CD4-positive, alpha-beta T cell treated with Interleukin-1 beta for 1 hour (primary cell): ENCODE results near the gene CLCF1.

Experiments
- DNase-seq, 2 donors: peaks; one replicate each; pipeline ENCODE4 v3.0.0-alpha.2; 2020 to 2022

Gene CLCF1

DNA sequence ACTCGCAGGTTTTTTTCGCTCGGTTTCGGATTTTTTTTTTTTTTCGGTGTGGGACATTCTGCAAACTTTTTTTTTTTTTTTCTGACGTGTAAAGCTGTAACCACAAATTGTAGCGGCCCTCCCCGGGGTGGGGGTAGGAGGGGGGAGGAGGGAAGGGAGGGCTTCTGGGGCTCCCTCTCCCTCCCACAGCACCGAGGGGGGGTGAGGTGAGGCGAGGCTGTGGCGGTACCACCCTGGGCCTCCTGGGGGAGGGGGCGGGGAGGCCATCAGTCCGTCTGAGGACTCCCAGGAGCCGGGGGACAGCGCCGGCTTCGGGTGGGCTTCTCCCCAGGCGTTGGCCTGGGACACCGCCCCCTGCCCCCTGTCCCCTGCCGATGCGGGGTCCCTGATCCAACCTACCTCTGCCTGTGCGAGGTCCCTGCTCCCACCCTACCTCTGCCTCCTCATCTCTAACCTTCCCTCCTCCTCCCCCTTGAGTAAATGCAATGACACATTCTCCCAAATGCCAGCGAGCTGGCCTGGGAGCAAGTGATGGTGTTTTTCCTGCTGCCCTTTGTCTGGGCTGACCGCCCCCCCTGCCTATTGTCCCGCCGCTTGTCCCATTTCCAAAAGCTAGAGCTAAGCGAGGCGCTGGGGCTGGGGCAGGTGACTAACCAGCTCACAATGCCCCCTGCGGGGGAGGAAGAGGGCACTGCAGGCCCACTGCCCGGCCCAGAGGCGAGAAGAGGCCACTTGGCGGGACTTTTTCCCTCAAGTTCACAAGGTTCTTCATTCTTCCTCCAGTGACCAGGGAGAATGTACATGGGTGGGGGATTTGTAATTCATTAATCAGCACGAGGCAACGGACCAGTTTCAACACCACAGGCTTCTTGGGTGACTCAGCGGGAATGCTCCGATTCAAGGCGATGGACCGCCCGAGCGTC lies 511 bp upstream of the CLCF1 start:
- DNase-seq: peak; percentile 89 to 91

DNA sequence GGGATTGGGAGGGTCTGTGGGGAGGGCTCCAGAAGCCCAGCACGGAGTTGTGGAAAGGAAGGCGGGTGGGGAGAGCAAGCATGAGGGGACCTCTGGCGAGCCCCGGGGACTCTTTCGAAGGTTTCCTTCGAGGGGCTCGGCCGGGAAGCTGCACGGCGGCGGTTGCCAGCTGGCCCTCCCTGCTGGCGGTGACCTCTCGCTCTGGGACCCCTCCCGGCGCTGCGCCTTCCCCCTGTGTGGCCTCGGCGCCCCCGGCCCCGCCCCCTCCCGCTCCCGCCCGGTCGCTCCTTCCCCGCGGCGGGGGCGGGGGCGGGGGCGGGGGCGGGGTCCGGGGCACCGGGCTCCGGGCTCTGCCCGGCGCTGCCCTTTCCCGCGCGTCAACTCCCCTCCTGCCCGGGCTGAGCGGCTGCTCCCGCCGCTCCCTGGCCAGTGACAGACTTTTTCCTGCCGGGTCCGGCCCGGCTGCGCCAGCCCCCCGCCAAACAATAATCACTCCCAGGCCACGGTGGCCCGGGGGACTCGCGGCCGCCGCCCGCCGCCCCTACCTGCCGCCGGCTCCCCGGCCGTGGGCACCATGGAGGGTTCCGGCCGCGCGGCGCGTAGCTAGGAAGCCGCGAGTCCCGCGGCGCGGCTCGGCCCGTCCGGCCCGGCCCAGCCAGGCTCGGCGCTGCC lies 941 bp downstream of the CLCF1 start:
- no peak for DNase-seq

DNA sequence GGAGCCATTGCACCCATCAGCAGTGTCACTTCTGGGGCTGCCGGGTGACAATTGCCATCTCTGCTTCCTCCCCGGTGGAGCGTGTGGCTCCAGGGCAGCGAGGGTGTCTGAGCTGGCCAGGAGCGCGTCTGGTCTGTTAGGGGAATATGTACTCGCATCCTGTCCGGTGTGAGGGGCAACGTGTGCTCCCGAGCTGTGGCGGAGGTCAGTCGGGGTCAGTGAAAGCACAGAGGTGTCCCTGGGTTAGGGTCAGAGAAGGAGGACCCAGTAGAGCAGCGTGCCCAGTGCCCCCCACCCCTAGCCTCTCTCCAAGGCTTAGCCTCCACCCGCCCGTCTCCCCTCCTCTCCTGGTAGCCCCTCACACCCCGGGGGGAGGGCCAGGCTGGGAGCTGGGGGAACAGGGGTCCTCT lies 1.5 kb downstream of the CLCF1 start:
- DNase-seq: no peak

DNA sequence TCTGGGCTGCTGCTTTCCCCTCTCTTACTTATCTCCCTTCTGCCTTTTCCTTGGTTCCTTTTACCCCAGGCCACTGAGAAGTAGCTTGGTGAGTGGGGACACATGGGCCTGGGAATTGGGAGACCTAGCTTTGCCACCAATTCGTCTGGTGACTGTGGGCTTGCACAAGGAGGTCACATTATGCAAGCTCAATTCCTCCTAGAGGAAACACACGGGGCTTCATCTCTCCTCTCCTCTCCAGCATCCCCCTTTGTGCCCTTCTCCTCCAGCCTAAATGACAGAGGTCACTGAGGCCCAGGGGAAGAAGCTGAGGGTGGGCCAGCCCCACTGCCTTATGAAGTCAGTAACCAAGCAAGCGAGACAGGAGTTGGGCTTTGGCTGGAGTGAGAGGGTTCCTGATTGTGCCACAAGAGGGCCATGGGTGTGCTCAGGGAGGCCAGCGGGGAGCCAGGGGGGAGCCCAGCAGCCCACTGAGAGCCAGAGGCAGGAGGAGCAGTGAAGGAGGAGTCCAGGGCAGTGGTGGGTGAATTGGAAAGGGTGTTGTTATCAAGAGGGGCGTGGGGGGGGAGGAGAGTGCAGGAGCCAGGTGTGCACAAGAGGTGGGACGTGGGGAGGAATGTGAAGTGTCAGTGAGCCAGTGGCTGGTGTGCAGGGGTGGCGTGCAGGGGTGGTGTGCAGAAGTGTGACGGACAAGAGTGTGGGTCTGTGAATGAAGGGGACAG lies 2.0 kb downstream of the CLCF1 start:
- peak; percentile 43 to 47 for DNase-seq

DNA sequence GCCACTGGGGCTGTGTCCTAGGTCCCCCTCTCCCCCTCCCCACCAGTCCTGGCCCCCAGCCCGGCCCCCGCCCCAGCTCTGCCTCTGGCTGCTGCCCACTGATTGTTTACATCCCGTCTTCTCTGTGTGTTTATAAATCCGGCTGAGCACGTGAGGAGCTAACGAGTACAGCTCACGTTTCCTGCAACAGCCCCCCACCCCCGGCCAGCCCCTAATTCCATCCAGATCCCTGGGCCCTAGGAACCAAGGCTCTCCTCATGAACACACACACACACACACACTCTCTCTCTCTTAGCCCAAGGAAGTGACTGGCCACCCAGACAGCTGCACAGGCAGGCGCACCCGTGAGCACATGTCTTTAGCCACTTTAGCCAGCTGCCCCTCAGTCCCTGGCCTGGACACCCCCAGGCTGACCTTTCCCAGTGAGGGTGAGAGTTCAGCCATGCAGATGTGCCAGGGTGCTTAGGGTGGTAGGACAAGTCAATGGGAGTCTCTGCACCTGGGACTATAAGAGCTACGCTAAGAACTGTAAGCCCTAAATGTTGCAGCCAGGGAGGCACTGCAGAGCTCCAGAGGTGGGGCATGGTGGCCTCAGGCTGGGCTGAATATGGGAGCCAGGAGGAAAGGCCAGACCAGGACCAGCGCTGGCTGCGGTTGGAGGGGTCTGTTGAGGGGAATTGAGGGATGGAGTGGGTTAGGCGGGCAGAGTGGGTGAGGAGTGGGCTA lies 2.9 kb downstream of the CLCF1 start:
- DNase-seq: no peak

DNA sequence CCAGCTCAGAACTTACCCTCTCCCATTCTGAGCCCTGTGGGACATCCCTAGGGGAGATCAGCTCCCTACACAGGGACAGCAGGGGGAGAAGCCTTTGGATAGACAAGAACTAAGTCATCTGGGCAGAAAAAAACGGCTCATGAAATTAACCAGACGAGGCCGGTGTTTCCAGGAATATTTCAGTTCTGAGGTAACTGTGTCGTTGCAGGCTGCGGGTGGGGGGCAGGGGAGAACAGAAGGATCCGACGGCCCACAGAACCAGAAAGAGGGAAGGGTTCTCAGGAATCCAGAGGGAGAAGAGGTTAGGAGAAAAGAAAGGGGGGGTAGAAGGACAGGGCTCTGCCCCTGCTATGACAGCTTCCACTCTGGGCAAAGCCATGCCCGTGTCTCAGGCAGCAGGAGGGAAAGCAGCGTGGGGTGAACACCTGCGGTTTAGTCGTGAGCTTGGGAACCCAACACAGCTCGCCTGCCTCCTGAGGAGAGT lies 3.6 kb downstream of the CLCF1 start:
- DNase-seq: no peak

DNA sequence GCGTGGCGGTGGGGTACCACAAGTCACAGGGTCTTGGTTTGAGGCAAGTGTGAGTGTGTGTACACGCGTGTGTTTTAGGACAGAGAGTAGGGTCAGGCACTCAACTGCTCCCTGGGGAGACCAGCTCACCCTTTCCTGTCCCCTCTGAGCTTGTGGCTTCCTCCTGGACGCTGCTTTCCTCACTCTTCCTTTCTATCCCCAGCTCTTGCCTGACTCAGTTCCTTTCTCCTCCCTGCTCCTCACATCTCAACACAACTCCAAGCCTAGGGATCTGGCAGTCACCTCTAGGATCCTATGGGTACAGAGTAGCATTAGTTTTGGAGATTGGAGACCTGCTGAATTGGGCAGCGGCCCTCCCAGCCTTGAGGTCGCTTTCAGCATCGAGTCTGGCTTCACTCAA lies 4.1 kb downstream of the CLCF1 start:
- DNase-seq: no peak

DNA sequence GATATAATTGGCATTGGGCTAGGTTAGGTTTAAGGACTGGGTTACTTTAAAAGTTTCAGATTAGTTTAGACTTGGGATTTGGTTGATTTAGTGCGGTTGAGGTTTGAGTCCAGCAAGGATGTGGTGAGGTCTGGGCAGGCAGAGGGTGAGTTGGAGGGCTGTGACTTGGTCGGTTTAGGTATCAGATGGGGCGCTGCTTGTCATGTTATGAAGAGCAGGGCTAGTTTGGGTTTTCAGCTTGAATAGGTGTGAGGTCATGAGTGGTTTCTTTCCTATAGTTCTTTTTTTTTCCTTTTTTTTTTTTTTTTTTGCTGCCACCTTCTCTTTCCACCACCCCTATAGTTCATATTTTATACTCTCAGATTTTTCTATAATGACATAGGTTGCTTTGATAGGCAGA lies 4.8 kb downstream of the CLCF1 start:
- no peak for DNase-seq

DNA sequence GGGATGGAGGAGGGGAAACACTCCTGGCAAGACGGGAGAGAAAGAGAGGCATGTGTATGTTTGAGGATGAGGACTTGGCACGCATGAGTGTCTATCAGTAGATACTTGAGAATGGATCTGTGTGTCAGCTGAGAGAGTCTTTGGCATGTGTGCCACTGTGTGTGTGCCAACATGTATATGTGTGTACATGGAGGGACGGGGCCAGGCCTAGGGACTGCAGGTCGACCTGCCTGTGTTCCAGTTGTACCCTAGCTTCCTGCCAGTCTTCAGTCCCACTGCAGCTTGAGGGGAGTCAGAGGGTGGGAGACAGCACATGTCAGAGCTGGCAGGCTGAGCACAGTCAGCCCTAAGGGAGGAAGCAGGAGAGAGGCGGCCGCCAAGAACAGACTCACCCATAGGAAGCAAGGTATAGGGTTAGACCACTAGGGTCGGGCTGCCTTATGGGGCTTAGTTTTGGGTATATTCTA lies 5.6 kb downstream of the CLCF1 start:
- no peak for DNase-seq

DNA sequence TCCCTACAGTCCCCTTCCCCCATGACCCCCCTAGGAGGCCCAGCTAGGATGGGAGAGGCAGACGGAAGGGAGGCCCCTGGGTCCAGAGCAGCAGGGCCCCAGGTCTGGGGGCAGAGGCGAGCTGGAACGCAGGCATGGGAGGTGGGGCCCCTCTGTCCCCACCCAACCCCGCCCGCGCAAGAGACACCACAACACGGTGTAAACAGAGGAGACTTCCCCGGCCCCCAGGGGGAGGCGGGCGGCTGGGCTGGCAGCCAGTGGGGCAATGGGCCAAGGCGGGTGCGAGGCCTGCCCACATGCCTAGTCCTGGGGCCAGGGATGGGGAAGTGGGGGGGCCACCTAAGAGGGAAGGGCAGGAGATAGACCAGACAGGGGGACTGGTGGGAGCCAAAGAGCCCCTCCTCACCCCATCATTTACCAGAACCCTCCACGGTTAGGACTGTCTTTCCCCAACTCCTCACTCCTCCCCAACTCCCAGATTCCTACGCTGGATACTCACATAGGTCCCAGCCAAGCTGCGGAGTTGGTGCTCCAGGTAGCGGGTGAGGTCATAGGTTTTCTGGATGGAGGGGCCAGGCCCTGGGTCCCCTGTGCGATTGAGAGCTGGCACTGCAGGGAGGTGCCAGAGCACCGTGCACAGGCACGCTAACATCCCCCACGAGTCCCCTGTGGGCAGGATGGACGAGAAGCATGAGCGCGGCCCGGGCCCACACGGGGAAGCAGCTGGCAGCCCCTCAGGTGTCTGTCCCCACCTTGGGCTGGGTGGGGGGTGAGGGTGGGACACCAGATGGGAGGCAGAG lies 6.2 kb downstream of the CLCF1 start:
- DNase-seq: no peak

DNA sequence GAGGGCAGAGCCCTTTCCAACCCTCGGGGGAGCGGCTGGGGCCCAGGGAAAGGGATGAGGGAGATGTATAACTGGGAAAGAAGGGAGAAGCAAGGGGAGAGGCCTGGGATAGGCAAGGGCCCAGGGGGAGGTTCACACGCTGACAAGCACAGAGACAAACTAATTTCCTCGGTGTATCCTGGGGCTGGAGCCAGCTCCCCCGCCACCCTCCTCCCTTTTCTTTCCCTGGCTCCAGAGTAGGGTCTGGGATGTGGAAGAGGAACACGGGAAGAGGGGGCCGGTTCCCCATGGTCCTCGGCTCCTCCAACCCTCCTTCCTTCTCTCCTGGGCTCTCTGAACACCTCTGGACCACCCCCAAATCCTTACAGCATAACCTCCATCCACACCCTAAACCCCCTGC lies 6.9 kb downstream of the CLCF1 start:
- no peak for DNase-seq

DNA sequence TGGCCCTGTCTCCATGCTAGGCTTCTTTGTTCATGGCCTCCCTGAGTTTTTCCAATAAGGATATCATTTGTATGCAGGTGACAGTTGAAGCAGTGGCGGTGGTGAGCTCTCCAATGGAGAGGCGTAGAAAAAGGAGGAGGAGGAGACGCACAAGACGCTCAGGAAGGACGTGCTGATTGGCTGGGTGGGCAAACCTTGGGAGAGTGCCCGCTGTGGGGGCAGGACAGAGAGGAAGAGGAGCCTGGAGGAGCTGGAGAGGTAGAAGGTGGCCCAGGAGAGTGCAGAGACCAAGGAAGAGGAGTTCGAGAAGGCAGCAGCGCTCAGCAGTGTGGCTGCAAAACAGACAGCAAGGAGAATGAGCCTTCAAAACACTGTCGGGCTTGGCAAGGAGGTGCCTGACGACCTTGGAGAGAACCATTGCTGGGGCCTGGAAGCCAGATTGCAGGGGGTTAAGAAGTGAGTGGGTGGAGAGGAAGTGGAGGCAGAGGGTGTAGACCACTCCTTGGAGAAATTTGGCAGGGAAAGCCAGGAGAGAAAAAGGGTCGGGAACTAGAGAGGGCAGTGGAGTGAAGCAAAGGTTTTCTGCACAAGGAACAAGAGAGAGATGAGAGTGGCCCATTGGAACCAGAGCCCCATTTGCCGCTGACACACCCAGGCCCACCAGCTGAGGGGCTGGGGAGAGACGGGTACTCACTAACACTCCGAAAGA lies 7.5 kb downstream of the CLCF1 start:
- no peak for DNase-seq

DNA sequence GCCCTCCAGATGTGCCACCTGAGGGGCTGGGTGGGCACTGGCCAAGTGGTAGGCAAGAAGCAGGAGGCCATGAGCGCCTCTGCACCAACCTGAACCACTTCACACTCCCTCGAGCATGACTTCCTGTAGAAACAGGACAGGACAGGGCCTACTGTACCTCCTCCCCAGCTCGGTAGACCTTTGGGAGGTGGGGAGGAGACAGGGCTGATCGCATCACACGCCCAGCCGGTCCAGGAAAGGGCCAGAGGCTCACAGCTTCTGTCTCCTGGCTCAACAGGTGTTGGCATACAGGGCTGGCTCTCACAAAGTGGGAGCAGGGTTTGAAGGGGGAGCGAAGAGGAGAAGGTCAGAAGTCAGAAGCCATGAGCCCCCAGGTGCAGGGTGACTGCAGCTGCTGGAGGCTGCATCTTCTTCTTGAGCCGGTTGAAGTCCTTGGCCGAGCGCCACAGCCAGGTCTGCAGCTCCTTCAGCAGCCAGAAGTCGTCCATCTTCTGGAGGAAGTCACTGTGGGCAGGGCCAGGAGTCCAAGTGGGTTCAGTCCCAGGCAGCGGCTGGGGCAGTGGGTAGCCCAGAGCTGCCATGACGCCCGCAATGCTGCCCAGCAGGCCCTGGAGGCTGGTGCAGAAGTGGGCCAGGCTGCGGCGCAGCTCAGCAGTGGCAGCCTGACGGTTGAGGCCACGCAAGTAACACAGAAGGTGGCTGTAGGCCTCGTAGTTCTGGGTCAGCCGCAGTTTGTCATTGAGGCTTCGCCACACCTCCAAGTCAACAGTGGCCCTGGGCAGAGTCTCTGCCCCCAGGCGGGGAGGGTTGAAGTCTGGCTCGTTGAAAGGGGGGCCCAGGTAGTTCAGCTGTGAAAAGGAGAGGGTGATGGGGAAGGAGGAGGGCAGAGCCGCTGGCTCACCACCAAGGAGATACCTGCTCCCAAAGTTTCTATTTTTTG lies 8.3 kb downstream of the CLCF1 start:
- no peak for DNase-seq

DNA sequence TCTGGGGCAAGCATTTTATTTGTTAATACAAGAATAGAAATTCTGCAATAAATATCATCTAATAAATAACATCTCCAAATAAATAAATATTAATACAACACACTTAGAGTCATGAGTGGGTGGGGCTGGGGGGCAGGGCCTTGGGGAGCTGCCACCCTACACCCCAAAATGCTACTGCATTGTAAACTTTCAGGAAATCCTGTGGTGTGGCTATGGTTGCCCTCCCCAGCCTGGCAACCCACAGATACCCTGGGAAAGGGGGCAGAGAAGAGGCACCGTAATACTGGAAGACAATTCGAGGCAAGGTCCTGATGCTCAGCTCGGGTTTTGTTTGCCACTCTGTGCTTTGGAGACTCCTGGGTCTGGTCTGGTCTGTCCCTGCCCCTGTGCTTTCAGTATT lies 9.2 kb downstream of the CLCF1 start:
- no peak for DNase-seq

DNA sequence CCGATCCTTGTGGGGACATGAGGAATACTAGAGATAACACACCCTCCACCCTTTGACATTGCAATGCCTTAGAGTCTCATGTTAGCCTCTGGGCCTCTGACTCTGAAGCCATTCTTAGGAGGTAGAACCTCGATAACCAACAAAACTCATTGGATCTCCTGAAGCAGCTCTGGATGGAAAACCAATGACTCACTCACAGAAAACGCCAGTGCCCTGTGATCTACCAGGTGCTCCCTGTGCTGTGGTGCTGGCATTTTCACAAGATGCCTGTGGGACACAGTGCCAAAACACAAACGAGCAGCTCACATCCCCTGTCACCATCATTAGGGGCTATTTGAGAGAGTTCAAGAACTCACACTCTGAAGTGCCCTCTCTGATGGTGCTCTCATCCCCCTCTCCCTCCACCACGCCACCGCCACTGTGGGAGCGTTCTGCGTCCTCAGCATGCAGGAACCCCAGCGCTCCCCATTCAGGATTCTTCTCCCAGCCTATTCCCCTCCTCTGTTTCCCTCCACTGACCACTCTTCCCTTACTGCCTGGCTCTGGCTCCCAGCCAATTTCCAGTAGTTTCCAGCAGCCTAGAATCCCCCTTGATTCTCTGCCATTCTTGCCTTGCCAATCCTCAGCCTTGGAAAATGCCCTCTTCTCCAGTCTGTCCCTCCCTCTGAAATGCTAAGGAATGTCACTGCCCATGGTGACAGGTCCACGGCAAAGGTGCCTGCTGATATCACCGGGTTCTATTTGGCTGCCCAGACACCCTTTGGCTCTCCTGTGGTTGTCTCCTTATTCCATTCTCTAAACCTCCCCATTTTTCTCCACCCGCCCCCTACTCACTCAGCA lies 15.3 kb downstream of the CLCF1 start:
- no peak for DNase-seq

DNA sequence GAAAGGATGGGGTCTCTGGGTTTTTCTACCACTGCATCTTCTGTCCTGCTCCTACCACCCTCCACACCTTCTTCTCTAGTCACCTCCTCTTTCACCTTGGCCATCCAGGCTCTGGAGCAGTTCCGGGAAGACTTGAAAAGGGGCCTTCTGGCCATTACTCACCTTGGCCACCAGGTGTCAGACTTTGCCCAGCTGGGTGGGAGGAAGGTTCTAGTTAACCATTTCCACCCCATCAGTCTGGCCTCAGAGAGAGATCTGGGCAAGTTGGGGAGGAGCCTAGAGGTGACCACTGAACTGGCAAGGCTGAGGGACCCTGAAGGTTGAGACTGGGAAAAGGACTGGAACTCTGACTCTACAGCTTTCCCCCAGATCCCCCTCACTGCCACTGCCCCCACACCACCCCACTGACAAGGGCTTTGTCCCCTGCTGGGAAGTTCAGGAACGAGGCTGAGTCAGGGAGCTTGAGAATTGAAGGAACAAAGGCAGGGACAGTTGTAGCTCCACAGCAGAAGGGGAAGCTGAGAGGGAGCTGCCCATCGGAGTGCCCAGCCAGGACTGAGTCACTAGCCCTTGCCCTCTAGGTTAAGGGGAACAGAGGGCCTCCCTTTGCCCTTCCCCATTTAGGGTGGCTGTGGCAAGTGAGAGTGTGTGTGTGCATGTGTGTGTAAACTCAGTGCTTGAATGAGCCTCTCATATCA lies 16.4 kb downstream of the CLCF1 start:
- DNase-seq: peak; percentile 80

DNA sequence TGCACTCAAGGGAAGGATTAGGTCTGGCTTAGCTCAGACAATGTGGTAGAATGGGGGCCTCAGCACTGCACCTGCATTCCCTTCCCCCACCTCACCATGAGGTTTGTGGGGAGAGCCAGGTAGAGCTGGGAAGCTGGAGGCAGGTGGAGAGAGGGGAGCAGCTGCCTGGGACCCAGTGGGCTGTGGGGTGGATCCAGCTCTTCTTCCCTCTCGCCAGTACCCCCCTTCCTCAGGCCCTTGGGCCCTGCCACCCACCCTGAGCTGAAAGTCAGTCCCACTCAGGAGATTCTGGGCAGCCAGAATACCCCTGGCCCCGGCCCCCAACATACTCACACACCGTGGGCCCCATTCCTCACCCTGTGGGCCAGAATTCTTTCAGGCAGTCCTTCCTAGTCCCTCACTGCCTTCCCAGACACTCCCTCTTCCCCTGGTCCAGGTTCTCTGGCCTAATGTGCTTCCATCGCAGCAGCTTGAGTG lies 17.0 kb downstream of the CLCF1 start:
- DNase-seq: no peak

DNA sequence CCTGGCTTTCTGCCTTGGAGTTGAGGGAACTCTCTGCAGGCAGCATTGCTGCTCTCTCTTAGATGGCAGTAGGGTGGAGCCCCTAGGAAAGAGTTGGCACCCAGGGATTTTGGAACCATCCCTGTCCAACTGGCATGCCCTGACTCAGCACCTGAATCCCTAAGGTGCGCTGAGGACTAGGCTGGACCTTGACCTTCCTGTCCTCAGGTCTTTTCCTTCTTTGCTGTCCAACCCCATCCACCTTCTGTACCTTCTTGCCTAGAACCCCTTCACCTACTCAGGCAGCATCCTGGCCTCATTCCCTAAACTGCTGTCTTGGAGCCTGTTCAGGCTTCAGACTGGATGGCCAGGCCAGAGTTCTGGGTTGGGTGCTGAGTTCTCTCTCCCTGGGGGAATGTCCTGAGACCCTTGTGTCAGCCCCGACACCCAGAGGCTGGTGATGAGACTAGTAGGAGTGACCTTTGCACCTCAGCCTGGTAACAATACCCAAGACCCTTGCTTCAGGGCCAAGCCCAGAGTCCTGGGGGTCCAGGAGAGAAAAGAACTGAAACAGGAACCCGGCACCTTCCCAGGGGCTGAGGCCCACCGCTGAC lies 17.5 kb downstream of the CLCF1 start:
- no peak for DNase-seq
